Lung (tissue), 12 donors: ENCODE data around the gene ZSCAN5B. TPM values are rescaled to one million over a fixed set of nuclear protein-coding genes. Genes with fewer than 3 reads are reported as not detected.
"Not testable (repeated sequence)": the region's sequence is repeated elsewhere in the genome, so short reads cannot be mapped to it uniquely, and the experiment has no call there.

Source experiments
- ATAC-seq: fragments of 200-7000 bp; cut with Tn5 transposase; one replicate; pipeline ENCODE4 v1.9.1; 2020; ENCODE audit warnings: moderate number of reproducible peaks; ENCODE audit not compliant: insufficient read depth, low FRiP score
- DNase-seq, 3 donors: peaks; one replicate each; pipeline ENCODE4 v3.0.0-alpha.2; 2013 to 2017
- H3K27ac ChIP-seq, 2 donors: one replicate each; pipeline ENCODE4 v1.5.1; 2013; ENCODE audit warnings: mild to moderate bottlenecking in 2 of 2, moderate library complexity in 2 of 2, control low read depth in 1 of 2, inconsistent platforms in 1 of 2, low read depth in 1 of 2, low read length in 1 of 2
- H3K27me3 ChIP-seq, 3 donors: one replicate each; pipeline ENCODE4 v1.5.1; 2013; ENCODE audit warnings: low read length in 2 of 3; ENCODE audit not compliant: control insufficient read depth in 3 of 3, insufficient read depth in 3 of 3
- H3K36me3 ChIP-seq, 4 donors: one replicate each; pipeline ENCODE4 v1.5.1; 2013; ENCODE audit warnings: low read length in 4 of 4, mild to moderate bottlenecking in 1 of 4, moderate library complexity in 1 of 4; ENCODE audit not compliant: control insufficient read depth in 4 of 4, insufficient read depth in 4 of 4
- H3K4me1 ChIP-seq, 5 donors: one replicate each; pipeline ENCODE4 v1.5.1; 2013; ENCODE audit warnings: low read length in 5 of 5, mild to moderate bottlenecking in 2 of 5, moderate library complexity in 1 of 5; ENCODE audit not compliant: control insufficient read depth in 5 of 5, insufficient read depth in 5 of 5
- H3K4me3 ChIP-seq: one replicate; pipeline ENCODE4 v1.5.1; 2013; ENCODE audit warnings: mild to moderate bottlenecking, control low read depth, moderate library complexity
- H3K9ac ChIP-seq, 2 donors: one replicate each; pipeline ENCODE4 v1.5.1; 2013; ENCODE audit warnings: low read length in 2 of 2, control low read depth in 1 of 2; ENCODE audit not compliant: insufficient read depth in 1 of 2
- H3K9me3 ChIP-seq, 4 donors: one replicate each; pipeline ENCODE4 v1.5.1; 2013; ENCODE audit warnings: low read length in 3 of 4, mild to moderate bottlenecking in 1 of 4, moderate library complexity in 1 of 4; ENCODE audit not compliant: control insufficient read depth in 4 of 4, insufficient read depth in 3 of 4
- WGBS, 2 donors: extraction: QIAGEN DNeasy Blood & Tissue Kit; methylation state at CpG; one replicate each; pipeline ENCODE4 v1.1.7; 2013; 5-methylcytosine and 5-hydroxymethylcytosine counted together
- polyA plus RNA-seq, 2 donors: library from polyadenylated mRNA; stranded (reverse); fragments of 200-250 nt; gene quantifications; one replicate each; pipeline ENCODE4 v1.2.1, GENCODE V29; 2013
- total RNA-seq, 2 donors: library from RNA; depleted of rRNA in 1 of 2; stranded (reverse); fragments of >200 nt in 1 of 2; gene quantifications; one replicate each; pipeline ENCODE4 v1.2.1, GENCODE V29; 2014 to 2021
- TF ChIP-seq, protein P1 (sequence below): IDR thresholded peaks from 2 replicates; pipeline ENCODE4 v1.5.1; 2012; ENCODE audit warnings: mild to moderate bottlenecking; ENCODE audit errors: control extremely low read depth, extremely low read depth
- donor health status: control.
- donor health status: control.
- donor health status: Bipolar disorder and iron deficiency.
- donor health status: healthy.
- donor health status: DM: yes; HTN: yes; CAD: no.

Gene ZSCAN5B
- total and polyA plus RNA-seq, 4 donors = 0.05 to 0.08 TPM; not detected in 2

- Histone ChIP-seq H3K9me3 (no peaks in the 10 kb centered on the region), H3K27ac (no peak overlapping the region), H3K4me3 (no peak overlapping the region), H3K4me1 (no peaks in the 10 kb centered on the region), H3K9ac (no peak overlapping the region), H3K36me3 (no peaks in the 10 kb centered on the region), H3K27me3 (no peaks in the 10 kb centered on the region)
- DNase-seq = no peak
- TF ChIP-seq, protein P1, sequence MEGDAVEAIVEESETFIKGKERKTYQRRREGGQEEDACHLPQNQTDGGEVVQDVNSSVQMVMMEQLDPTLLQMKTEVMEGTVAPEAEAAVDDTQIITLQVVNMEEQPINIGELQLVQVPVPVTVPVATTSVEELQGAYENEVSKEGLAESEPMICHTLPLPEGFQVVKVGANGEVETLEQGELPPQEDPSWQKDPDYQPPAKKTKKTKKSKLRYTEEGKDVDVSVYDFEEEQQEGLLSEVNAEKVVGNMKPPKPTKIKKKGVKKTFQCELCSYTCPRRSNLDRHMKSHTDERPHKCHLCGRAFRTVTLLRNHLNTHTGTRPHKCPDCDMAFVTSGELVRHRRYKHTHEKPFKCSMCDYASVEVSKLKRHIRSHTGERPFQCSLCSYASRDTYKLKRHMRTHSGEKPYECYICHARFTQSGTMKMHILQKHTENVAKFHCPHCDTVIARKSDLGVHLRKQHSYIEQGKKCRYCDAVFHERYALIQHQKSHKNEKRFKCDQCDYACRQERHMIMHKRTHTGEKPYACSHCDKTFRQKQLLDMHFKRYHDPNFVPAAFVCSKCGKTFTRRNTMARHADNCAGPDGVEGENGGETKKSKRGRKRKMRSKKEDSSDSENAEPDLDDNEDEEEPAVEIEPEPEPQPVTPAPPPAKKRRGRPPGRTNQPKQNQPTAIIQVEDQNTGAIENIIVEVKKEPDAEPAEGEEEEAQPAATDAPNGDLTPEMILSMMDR = no peak
- no peak for ATAC-seq
- WGBS, 2 donors = 72 to 78% methylated on average over 7 of the region's 7 CpGs
Measured at GRCh38 chr19:56191115-56191514, 6.5 kb downstream of the ZSCAN5B start.

- WGBS, 2 donors = 73 to 78% methylated on average over 17 of the region's 17 CpGs
Measured at GRCh38 chr19:56189785-56190184, 7.8 kb downstream of the ZSCAN5B start.

GRCh38 chr19:56177564-56178243 is 19.9 kb downstream of the ZSCAN5B start:
- no peaks in the 10 kb centered on the region for H3K36me3 ChIP-seq
- H3K9me3 ChIP-seq = peaks cover 0 to 4% (median 0%) of the 10 kb centered on the region in 4 donors
- H3K9ac ChIP-seq = no peak overlapping the region
- DNase-seq = no peak
- 59 to 63% methylated on average over 11 of the region's 11 CpGs for WGBS, 2 donors
- no peak for ATAC-seq
- no peak overlapping the region for H3K27ac ChIP-seq
- no peak overlapping the region for H3K4me3 ChIP-seq
- H3K27me3 ChIP-seq = peaks cover 0 to 24% (median 3%) of the 10 kb centered on the region in 3 donors
- no peaks in the 10 kb centered on the region for H3K4me1 ChIP-seq
- TF ChIP-seq, protein P1 = no peak

More at GRCh38 chr19:56189785-56190184, 7.8 kb downstream of the ZSCAN5B start:
- Histone ChIP-seq H3K9ac (no peak overlapping the region), H3K27me3 (no peaks in the 10 kb centered on the region), H3K4me1 (no peaks in the 10 kb centered on the region), H3K36me3 (no peaks in the 10 kb centered on the region), H3K4me3 (no peak overlapping the region), H3K9me3 (no peaks in the 10 kb centered on the region), H3K27ac (no peak overlapping the region)
- ATAC-seq (no peak), DNase-seq (no peak)
- TF ChIP-seq, protein P1 = no peak

GRCh38 chr19:56176881-56177280 is 20.7 kb downstream of the ZSCAN5B start:
- Histone ChIP-seq H3K36me3 (no peaks in the 10 kb centered on the region), H3K4me3 (no peak overlapping the region), H3K27me3 (peaks cover 0 to 19% (median 3%) of the 10 kb centered on the region in 3 donors), H3K9ac (no peak overlapping the region), H3K9me3 (peaks cover 0 to 4% (median 0%) of the 10 kb centered on the region in 4 donors), H3K4me1 (no peaks in the 10 kb centered on the region), H3K27ac (no peak overlapping the region)
- DNase-seq (no peak), ATAC-seq (no peak)
- 72 to 80% methylated on average over 18 of the region's 18 CpGs for WGBS, 2 donors
- TF ChIP-seq, protein P1 = no peak

GRCh38 chr19:56176310-56176709 is 21.3 kb downstream of the ZSCAN5B start:
- H3K27me3 ChIP-seq = peaks cover 0 to 17% (median 3%) of the 10 kb centered on the region in 3 donors
- not testable (repeated sequence) for H3K9me3 ChIP-seq, H3K36me3 ChIP-seq, H3K27ac ChIP-seq, H3K9ac ChIP-seq, H3K4me3 ChIP-seq, DNase-seq, H3K4me1 ChIP-seq, ATAC-seq
- WGBS, 2 donors = 68 to 85% methylated on average over 9 to 10 of the region's 11 CpGs
